GM12872 (cell line): ENCODE results near the gene KLK2.

Experiments
- TF ChIP-seq, protein P1 (sequence below): IDR thresholded peaks from 3 replicates; pipeline ENCODE4 v1.5.1; 2011; ENCODE audit warnings: low read depth, mild to moderate bottlenecking, low read length, moderate library complexity; ENCODE audit not compliant: insufficient read depth

The KLK2 gene

DNA sequence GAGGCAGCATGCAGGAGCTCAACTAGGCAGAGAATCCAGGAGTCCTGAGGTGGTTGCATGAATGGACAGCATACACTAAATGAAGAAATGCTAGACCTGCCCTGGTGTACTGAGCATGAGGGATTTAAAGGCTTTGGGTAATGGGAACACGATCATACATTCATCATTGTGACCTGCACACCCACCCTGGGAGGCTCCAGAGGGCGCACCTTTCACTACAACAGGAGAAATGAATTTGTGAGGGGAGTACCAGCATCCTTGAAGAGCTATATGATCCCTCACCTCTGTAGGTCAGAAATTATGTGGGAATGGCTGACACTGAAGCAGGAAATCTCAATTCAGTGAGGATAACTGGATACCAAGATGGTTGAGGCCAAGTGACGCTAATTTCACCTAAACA, 8.9 kb downstream of the KLK2 start:
- TF ChIP-seq, protein P1, sequence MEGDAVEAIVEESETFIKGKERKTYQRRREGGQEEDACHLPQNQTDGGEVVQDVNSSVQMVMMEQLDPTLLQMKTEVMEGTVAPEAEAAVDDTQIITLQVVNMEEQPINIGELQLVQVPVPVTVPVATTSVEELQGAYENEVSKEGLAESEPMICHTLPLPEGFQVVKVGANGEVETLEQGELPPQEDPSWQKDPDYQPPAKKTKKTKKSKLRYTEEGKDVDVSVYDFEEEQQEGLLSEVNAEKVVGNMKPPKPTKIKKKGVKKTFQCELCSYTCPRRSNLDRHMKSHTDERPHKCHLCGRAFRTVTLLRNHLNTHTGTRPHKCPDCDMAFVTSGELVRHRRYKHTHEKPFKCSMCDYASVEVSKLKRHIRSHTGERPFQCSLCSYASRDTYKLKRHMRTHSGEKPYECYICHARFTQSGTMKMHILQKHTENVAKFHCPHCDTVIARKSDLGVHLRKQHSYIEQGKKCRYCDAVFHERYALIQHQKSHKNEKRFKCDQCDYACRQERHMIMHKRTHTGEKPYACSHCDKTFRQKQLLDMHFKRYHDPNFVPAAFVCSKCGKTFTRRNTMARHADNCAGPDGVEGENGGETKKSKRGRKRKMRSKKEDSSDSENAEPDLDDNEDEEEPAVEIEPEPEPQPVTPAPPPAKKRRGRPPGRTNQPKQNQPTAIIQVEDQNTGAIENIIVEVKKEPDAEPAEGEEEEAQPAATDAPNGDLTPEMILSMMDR: no peak

DNA sequence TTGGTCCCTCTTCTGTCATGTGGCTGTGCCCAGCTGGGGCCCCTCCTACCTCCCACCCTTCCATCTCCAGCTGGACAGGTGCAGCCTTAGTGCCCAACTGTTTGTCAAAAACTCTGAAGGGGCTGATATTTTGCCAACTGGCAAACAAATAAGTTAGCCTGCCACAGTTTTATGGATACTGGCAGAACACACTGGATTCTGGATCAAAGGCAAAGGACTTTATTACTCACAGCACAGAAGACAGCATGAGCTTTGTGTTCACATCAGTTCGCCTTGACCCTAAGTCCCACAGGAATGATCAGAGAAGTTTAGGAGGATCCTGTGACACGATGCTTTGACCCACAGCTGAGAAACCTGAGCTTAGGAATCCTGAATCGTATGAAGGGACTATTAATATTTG, 16.4 kb downstream of the KLK2 start:
- TF ChIP-seq, protein P1: no peak

DNA sequence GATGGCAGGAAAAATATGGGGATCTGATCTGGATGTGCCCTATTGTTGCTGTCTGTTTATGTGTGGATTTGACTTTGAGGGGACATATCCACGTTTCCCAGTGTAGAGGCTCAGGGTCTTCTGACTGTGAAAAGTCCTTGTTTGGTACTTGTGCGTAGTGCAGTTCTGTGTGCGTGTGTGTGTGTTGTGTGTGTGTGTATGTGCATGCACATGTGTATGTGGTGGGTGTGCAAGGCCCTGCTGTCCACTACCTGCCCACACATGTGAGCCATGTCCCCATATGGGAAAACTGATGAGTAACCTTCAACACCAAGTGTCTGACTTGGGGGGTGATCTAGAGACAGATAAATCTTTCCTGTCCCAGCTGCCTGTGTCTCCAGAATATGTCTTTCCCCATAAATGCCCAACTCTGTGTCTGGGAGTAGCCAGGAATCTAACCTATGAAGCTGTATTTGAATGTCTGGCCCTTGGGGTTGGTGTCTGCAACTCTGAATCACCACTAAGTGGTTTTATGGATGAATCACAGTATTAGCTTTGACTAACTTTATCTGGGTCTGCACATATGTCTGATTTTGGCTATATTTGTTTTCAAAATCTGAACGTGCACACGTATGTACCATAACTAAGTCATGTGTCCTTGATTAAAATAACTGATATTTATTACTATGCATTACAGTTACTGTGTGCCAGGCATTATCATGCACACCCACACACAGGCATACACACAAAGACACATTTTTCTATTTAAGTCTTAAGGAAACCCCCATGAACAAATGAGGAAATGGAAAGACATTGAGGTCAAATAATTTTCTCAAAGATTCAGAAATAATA, 17.4 kb downstream of the KLK2 start:
- TF ChIP-seq, protein P1: no peak

DNA sequence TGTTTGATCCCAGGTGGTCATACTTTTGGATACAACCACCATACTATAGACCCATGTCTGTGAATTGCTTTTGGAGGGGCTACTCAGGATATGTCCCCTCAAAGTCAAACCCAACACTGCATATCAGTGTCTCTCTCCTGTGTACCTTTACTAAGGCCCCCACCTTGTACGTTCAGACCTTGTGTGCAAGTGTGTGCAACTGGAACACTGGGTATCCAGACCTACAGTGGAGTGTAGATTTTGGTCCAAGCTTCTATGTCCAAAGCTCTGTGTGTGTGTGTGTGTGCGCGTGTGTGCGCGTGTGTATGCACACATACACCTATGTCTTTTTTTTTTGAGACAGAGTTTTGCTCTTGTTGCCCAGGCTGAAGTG, 18.0 kb downstream of the KLK2 start:
- TF ChIP-seq, protein P1: no peak

DNA sequence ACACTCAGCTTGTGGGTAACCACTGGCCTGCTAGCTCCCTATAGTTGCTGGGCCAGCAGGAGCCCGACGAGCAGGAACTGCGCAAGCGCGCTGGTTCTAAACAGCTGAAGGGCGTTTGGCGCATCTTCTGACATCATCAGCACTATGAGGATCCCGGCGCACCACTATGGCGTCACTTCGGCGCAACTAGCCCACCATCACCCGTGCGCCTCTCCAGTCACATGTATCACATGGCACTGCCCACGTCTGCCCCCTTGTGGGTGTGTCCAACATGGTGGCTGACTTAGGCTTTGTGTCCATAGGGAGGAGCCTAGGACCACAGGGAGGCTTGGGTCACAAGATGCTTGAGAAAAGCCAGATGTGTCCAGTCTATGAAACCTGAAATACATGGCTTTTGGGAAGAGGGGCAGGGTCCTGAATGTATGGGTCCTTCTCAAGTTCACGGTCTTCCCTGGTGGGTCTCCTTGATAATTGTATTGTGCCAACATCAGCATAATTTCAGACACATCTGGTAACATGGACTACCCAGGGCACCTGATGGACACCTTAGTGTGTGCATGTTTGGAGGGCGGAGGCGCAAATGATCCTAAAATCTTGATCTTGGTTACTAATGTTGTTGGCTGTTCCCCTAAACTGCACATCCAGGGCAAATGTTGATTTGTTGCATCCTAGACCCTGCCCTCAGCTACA, 20.0 kb downstream of the KLK2 start:
- TF ChIP-seq, protein P1: 0 out of 3 replicates have a peak, but pooled peaks have one; percentile 28

DNA sequence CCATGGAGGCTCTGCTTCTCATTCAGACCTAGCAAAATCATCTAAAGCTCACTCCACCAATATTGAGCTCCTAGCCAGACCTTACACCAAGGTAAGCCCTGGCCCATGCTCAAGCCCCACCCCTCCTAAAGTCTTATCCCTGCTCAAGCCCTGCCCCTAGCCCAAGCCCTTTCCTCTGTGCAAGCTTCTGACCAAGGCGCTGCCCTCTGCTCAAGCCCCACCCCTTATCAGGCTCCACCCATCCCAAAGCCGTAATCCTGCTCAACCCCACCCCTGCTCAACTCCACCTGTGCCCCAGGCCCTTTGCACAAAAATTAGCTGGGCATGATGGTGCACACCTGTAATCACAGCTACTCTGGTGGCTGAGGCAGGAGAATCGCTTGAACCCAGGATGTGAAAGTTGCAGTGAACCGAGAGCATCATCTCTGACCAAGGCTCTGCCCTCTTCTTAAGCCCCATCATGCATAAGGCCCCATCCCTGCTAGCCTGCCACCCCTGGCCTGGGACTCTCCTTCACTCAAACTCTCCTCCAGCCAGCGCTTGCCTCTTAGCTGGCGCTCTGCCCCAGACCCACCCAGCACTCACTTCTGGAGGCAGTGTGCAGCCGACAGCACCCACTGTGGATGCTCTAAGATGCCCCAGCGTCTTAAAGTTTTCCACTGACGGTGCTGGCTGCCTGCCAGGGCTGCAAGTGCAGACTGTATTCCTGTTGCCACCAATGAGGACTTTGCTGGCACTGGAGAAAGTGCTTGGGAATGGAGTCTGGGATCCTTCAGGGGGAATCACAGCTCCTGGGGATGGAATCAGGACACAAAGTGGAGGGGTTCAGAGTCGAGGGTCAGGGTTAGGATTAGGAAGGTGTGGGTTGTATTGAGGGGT, 21.5 kb downstream of the KLK2 start:
- TF ChIP-seq, protein P1: no peak

DNA sequence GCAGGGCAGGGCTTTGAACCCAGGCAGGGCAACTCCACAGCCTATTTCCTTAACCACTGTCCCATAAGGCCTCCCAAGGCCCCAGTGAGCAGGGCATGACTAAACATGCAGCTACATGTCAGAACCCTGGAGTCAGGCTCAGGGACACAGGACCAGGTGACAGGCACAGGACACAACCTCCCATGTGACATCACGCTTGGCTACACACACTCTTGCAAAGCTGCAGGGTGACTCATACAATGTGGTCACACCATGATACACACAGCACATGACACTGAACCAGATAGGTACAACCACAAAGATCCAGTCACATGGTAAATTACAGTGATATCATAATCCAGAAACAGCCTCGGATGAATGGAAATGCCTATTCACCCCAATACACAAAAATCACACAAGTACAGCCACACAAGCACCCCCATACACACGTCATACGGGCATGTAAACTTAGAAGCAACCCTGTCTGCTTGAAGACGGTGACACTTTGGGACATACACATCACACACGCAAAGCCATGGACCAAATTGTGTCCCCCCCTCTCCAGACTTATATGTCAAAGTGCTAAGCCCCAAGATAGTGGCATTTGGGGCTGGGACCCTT, 23.5 kb downstream of the KLK2 start:
- TF ChIP-seq, protein P1: no peak
